ENCODE data around the gene HRH2.

- TF ChIP-seq PKNOX1 (IDR thresholded peaks at IDR 0.05) = no peak
- TF ChIP-seq NFRKB (IDR thresholded peaks at IDR 0.05) = no peak
- TF ChIP-seq SP1 (IDR thresholded peaks at IDR 0.05) = no peak
Measured at GRCh38 chr5:175751369-175751768, 93.5 kb downstream of the HRH2 start.

Data from HEK293T (cell line).